Activated naive CD8-positive, alpha-beta T cell treated with anti-CD3 and anti-CD28 coated beads, Interleukin-2, amount 50 U/mL, for 24 hours (primary cell): ENCODE measurements around the gene EPHB6.

Experiments
- ATAC-seq: fragments of 150-1000 bp; cut with Tn5 transposase; one replicate; pipeline ENCODE4 v1.10.0; 2021
- DNase-seq: peaks from one replicate; pipeline ENCODE4 v3.0.0; 2021
- H3K27ac Mint-ChIP-seq: one replicate; pipeline ENCODE4 v1.8.0; 2021; ENCODE audit warnings: mild to moderate bottlenecking, mixed read lengths
- H3K27me3 Mint-ChIP-seq: one replicate; pipeline ENCODE4 v1.8.0; 2021; ENCODE audit warnings: mixed read lengths
- H3K36me3 Mint-ChIP-seq: one replicate; pipeline ENCODE4 v1.8.0; 2021; ENCODE audit warnings: low read depth, mixed read lengths
- H3K4me1 Mint-ChIP-seq: one replicate; pipeline ENCODE4 v1.8.0; 2021; ENCODE audit warnings: mixed read lengths
- H3K4me3 Mint-ChIP-seq: one replicate; pipeline ENCODE4 v1.8.0; 2021; ENCODE audit warnings: mild to moderate bottlenecking, moderate library complexity, mixed read lengths
- H3K9me3 Mint-ChIP-seq: one replicate; pipeline ENCODE4 v1.8.0; 2021; ENCODE audit warnings: mixed read lengths

EPHB6 gene

DNA sequence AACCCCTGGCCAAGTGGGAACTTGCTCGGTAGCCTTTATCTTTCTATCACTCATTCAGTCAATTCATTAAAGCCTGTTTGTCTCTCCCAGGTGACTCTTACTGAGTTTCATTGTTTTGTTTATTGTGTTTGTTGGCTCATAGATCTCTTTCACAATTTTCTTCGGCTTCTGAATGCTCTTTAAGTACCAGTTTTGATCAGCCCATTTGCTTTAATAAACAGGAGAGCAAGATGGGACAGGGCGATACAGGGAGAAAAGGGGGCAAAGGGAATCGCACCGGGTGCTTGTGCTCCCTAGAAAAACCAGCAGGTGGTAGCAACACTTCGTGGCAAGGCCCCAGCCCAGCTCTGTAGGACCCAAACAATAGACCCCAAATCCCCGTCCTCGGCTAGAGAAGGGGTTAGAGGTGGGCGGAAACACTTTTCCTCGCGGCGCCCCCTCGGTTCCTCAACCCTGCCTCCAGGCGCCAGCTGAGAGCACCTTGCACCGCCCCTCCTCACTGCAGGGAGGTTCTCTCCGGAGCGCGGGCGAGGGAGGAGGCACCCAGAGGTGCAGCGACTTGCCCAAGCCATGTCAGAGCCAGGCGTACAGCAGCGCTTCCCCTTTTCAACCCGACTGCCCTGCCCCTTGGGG, 1.0 kb upstream of the EPHB6 start:
- no peaks in the 10 kb centered on the region for H3K36me3 Mint-ChIP-seq
- DNase-seq (peak; percentile 68), ATAC-seq (peak; percentile 86)
- H3K4me3 Mint-ChIP-seq = peak overlapping the region; percentile 93
- peaks cover 4% of the 10 kb centered on the region for H3K27me3 Mint-ChIP-seq
- H3K27ac Mint-ChIP-seq = peak overlapping the region; percentile 75
- peaks cover 14% of the 10 kb centered on the region for H3K4me1 Mint-ChIP-seq
- no peaks in the 10 kb centered on the region for H3K9me3 Mint-ChIP-seq

DNA sequence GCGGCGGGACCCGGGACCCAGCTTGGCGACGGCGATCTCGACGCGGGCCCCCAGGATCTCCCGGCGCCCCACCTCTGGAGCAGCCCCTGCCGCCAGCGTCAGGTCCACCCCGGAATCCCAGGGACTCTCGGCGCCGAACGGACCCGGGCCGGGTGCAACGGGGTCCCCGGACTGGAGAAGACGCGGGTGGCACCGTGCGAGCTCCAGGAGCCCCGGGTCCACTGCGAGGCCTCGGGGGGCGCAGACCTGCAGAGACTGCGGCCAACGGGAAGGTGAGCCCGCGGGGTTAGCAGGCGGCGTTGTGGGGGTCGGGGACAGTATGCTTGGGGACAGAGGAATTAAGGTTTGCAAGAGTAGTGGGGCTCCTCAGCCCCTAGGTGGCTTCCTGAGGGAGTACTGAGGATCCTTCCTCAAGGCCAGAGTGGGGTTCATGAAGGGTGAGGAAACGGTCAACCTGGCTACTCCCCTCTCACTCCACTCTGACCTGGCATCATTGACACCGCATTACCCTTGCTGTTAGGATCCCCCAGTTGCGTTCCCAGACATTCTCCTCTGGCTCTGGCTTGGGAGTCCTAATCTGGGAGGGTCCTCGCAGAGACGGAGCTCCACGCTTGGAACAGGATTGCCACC, 353 bp downstream of the EPHB6 start:
- Mint-ChIP-seq H3K36me3 (no peaks in the 10 kb centered on the region), H3K9me3 (no peaks in the 10 kb centered on the region), H3K27ac (no peak overlapping the region), H3K27me3 (no peaks in the 10 kb centered on the region), H3K4me3 (peak overlapping the region; percentile 70), H3K4me1 (peaks cover 14% of the 10 kb centered on the region)
- DNase-seq (no peak), ATAC-seq (no peak)

DNA sequence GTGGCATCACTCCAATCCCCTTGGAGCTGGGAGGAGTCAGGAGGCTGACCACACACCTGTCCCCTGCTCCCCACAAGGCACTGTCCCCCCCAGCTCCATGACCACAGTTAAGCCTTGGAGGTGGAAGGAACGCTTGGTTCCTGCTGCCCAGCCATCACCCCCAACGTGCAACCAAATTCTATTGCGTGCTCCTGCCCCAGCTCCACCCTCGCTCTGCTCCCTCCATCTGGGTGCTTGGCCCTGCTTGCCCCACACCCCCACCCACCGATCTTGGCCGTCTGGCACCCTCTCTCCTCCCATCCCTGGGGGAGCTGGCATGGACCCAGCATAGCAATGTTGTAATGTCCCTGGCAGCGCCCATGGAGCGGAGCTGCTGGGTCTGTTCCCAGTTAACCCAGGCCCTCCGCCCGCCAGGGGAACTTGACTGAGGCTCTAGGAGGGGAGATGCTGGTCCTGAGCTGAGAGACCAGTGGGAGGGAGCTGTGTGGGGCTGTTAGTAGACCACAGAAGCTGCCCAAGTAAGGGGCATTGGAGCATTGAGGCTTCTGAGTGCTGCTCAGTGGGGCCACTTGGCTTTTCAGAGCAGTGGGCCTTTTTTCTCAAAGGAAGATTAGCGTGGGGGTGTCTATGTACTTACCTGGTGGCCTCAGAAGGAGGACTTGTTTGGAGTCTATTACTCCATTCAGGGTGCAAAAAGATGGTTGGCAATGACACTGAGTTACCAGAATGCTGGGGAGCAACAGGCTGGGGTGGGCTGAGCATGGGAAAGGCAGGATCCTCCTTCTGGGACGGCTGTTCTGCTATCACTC, 1.1 kb downstream of the EPHB6 start:
- DNase-seq (no peak), ATAC-seq (no peak)
- Mint-ChIP-seq H3K27me3 (no peaks in the 10 kb centered on the region), H3K27ac (no peak overlapping the region), H3K4me3 (peak overlapping the region; percentile 70), H3K4me1 (peaks cover 14% of the 10 kb centered on the region), H3K9me3 (no peaks in the 10 kb centered on the region), H3K36me3 (no peaks in the 10 kb centered on the region)

DNA sequence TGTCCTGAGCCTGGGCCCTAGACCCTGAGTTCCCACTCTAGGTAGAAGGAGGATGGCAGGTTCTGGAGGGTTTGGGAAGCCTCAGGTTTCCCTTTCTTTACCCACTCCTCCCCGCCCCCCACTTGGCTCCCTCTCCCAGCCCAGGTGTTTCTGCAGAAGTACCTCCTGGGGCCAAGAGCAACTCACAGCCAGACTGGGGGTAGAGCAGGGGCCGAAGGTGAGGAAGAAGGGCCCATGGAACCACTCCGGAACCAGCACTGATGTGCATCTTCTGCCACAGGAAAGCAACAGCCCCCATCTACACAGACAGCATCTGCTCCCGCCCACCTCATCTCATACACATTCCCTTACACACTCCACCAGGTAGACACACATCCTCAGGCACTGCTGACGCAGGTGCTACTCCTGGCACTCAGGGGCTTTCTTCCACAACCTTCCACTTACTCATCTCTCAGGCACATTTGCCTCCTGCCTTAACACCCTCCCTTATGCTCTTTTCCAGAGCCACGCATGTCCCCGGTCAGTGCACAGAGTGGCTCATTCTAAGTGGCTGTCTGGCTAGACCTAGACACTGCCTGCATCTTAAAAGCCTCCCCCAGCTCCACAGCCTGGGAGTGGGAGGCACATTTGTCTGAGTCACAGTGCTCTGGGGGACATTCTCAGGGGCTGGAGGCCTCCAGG, 1.8 kb downstream of the EPHB6 start:
- Mint-ChIP-seq H3K4me1 (peaks cover 14% of the 10 kb centered on the region), H3K27me3 (no peaks in the 10 kb centered on the region), H3K27ac (no peak overlapping the region), H3K4me3 (peak overlapping the region; percentile 23), H3K9me3 (no peaks in the 10 kb centered on the region), H3K36me3 (no peaks in the 10 kb centered on the region)
- DNase-seq (no peak), ATAC-seq (no peak)

DNA sequence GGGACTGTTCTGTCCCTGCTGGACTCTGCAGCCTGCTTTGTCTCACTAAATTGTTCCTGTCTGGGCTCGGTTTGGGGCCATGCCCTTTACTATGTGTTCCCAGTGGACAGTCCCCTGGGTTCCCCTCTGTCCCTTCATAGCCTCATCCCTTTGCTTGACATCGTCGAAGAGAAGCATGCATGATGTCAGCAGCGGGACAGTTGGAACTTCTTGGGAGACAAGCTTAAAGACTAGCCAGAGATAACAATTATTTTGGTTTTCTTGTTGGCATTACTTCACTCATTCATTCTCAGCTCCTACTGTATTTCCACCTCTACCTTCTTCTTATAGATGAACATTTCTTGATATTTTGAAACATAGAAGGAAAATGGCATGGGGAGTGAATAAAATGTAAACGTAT, 2.7 kb downstream of the EPHB6 start:
- H3K9me3 Mint-ChIP-seq = no peaks in the 10 kb centered on the region
- H3K27me3 Mint-ChIP-seq = no peaks in the 10 kb centered on the region
- H3K4me3 Mint-ChIP-seq = no peak overlapping the region
- DNase-seq (no peak), ATAC-seq (no peak)
- no peak overlapping the region for H3K27ac Mint-ChIP-seq
- no peaks in the 10 kb centered on the region for H3K36me3 Mint-ChIP-seq
- peaks cover 14% of the 10 kb centered on the region for H3K4me1 Mint-ChIP-seq

DNA sequence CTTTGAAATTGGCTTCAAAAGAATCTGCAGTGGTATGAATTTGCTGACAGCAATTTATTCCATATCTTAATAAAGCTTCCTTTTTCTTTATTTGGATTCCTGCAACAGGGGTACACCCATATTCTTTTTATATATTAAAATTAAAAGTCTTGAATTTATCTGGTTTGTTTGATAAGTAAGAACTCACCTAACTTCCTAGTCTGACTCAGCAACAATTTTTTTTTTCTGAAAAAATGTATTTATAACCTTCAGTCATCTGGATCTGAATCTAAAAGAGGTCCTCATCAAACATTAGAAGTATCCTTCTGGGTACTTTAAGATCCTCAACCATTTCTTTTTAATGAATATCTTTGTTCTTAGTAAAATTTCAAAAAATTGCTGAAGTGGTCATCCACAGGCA, 4.5 kb downstream of the EPHB6 start:
- H3K36me3 Mint-ChIP-seq = no peaks in the 10 kb centered on the region
- peaks cover 11% of the 10 kb centered on the region for H3K4me1 Mint-ChIP-seq
- no peak for ATAC-seq
- no peak overlapping the region for H3K27ac Mint-ChIP-seq
- H3K9me3 Mint-ChIP-seq = no peaks in the 10 kb centered on the region
- no peak overlapping the region for H3K4me3 Mint-ChIP-seq
- no peak for DNase-seq
- H3K27me3 Mint-ChIP-seq = no peaks in the 10 kb centered on the region

DNA sequence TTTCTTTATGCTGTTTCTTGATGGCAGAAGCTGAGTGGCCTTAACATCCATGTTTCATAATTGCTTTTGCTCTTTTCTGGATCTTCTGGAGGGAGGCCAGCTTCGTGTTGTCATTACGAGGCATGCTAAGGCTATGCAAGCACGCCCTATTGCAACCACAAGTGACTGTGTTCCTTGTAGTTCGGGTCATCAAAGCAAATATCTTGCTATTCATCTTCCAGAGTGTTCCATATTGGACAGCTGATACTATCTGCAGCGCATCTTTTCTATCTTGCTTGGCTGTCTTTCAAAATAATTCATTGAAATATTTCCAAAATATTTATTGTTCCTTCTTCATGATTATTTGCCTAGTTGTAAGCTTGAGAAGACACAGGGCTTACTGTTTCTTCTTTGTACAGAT, 5.0 kb downstream of the EPHB6 start:
- Mint-ChIP-seq H3K4me1 (peaks cover 11% of the 10 kb centered on the region), H3K9me3 (no peaks in the 10 kb centered on the region), H3K36me3 (no peaks in the 10 kb centered on the region), H3K4me3 (no peak overlapping the region), H3K27ac (no peak overlapping the region), H3K27me3 (no peaks in the 10 kb centered on the region)
- ATAC-seq = no peak
- no peak for DNase-seq

DNA sequence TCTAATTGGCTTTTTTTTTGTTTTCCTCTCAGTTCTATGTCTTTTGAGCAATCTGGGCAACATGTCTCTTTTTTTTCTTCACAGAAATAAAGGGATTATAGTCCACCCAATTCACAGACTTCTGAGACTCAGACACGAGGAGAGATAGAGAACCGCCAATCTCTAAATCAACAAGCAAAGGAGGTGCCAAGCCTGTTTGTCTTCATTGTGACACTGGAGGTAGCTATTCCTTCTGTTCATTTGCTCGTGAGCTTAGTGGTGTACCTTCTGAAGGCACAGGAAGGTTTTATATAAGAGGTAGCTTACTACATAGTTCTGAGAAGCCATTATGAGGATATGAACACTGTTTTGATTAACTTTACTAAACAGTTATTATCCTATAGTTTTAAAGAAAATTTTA, 6.1 kb downstream of the EPHB6 start:
- no peaks in the 10 kb centered on the region for H3K27me3 Mint-ChIP-seq
- no peaks in the 10 kb centered on the region for H3K36me3 Mint-ChIP-seq
- H3K9me3 Mint-ChIP-seq = no peaks in the 10 kb centered on the region
- ATAC-seq (no peak), DNase-seq (no peak)
- no peak overlapping the region for H3K4me3 Mint-ChIP-seq
- H3K27ac Mint-ChIP-seq = no peak overlapping the region
- H3K4me1 Mint-ChIP-seq = peaks cover 8% of the 10 kb centered on the region

DNA sequence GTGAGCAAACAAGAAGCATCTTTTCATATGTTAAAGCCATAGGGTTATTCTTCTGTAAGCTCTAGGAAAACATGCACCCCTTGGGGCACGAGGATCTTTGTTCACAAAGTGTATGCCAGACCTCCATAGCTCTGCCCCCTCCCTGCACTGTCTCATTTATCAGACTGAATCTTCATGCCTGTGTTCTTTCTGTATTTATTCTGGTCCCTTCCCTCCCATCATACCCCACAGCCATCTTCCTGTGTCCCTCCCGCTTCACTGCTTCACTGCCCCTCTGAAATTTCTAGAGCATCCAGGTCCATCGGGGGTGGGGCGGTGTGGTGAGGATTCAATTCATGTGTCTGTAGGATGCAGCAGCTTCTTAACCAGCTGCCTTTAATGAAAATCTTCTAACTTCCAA, 7.5 kb downstream of the EPHB6 start:
- DNase-seq (no peak), ATAC-seq (no peak)
- Mint-ChIP-seq H3K4me1 (no peaks in the 10 kb centered on the region), H3K36me3 (no peaks in the 10 kb centered on the region), H3K27me3 (no peaks in the 10 kb centered on the region), H3K4me3 (no peak overlapping the region), H3K9me3 (no peaks in the 10 kb centered on the region), H3K27ac (no peak overlapping the region)

DNA sequence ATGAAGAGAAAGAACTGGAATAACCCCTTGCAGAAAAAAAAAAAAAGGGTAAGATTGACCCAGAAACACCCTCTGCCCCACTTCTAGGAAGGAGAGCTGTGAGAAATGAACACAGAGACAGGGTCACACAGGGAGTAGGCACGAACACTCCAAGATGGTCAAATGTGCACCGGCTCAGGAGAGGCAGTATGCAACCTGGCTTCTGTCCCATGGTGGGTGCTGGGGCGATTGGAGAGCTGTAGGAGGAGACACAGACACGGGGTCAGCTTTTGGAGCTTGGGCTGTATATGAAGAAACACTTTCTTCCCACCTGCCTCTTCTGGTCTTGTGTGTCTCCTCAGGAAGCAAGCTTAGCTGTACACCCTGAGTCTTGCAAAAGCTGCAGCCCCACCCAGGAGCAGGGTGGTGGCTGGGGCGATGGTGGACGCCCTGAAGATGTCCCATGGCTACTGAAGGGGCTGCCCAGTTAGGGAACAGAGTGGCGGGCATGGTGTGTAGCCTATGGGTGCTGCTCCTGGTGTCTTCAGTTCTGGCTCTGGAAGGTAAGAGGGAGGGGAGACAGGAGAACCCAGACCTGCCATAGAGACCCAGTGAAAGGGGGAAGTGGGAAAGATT, 8.0 kb downstream of the EPHB6 start:
- no peaks in the 10 kb centered on the region for H3K4me1 Mint-ChIP-seq
- ATAC-seq (no peak), DNase-seq (no peak)
- H3K27ac Mint-ChIP-seq = no peak overlapping the region
- no peak overlapping the region for H3K4me3 Mint-ChIP-seq
- H3K36me3 Mint-ChIP-seq = no peaks in the 10 kb centered on the region
- no peaks in the 10 kb centered on the region for H3K9me3 Mint-ChIP-seq
- H3K27me3 Mint-ChIP-seq = no peaks in the 10 kb centered on the region

DNA sequence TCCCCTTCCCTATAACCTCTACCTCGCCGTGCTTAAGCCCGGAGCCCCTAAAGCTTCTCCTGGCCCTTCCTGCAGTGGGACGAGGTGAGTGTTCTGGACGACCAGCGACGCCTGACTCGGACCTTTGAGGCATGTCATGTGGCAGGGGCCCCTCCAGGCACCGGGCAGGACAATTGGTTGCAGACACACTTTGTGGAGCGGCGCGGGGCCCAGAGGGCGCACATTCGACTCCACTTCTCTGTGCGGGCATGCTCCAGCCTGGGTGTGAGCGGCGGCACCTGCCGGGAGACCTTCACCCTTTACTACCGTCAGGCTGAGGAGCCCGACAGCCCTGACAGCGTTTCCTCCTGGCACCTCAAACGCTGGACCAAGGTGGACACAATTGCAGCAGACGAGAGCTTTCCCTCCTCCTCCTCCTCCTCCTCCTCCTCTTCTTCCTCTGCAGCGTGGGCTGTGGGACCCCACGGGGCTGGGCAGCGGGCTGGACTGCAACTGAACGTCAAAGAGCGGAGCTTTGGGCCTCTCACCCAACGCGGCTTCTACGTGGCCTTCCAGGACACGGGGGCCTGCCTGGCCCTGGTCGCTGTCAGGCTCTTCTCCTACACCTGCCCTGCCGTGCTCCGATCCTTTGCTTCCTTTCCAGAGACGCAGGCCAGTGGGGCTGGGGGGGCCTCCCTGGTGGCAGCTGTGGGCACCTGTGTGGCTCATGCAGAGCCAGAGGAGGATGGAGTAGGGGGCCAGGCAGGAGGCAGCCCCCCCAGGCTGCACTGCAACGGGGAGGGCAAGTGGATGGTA, 9.2 kb downstream of the EPHB6 start:
- DNase-seq = no peak

DNA sequence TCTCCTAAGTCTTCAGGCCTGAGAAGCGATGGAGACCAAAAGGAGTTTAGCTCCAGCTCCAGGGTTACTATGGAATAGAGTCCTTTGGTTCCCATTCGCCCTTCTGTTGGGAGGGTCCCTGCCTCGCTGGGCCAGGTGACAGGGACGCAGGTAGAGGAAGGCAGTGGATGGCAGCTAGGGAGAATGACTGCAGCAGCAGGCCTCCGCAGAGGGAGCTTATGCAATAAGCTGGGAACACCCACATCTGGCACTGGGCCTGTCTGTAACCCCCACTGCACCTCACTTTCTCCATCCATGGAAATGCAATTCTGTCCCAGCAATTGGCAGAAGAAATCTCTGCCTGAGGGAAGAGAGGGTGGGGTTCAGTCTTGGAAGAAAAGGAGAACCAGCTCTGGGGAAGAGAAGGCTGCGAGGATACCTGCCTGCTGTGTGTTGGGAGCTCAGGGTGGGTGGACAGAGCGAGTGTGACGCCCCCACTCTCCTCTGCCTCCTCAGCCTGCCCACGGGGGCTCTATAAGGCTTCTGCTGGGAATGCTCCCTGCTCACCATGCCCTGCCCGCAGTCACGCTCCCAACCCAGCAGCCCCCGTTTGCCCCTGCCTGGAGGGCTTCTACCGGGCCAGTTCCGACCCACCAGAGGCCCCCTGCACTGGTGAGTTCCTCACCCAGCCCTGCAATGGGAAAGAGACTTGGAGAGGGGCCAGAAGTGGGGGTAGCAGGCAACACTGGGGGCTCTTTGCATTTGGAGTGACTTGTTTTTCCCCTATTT, 10.3 kb downstream of the EPHB6 start:
- Mint-ChIP-seq H3K27ac (no peak overlapping the region), H3K4me1 (no peaks in the 10 kb centered on the region), H3K27me3 (no peaks in the 10 kb centered on the region), H3K4me3 (no peak overlapping the region), H3K36me3 (no peaks in the 10 kb centered on the region), H3K9me3 (no peaks in the 10 kb centered on the region)
- ATAC-seq (no peak), DNase-seq (no peak)

More for the DNA sequence above, 9.2 kb downstream of the EPHB6 start:
- Mint-ChIP-seq H3K27ac (no peak overlapping the region), H3K4me3 (no peak overlapping the region), H3K4me1 (no peaks in the 10 kb centered on the region), H3K27me3 (no peaks in the 10 kb centered on the region), H3K9me3 (no peaks in the 10 kb centered on the region), H3K36me3 (no peaks in the 10 kb centered on the region)
- ATAC-seq = no peak

DNA sequence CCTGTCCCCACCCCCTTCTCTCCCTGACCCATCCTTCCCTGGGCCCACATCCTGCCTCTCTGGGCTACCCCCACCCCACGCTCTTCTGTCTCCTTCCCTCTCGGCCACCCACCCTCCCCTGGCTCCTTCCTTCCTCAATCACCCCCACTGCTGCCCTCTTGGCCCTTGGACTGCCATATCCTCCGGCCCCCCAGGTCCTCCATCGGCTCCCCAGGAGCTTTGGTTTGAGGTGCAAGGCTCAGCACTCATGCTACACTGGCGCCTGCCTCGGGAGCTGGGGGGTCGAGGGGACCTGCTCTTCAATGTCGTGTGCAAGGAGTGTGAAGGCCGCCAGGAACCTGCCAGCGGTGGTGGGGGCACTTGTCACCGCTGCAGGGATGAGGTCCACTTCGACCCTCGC, 10.9 kb downstream of the EPHB6 start:
- H3K36me3 Mint-ChIP-seq = no peaks in the 10 kb centered on the region
- H3K4me1 Mint-ChIP-seq = no peaks in the 10 kb centered on the region
- no peak overlapping the region for H3K4me3 Mint-ChIP-seq
- DNase-seq = no peak
- no peak overlapping the region for H3K27ac Mint-ChIP-seq
- ATAC-seq = no peak
- H3K9me3 Mint-ChIP-seq = no peaks in the 10 kb centered on the region
- H3K27me3 Mint-ChIP-seq = no peaks in the 10 kb centered on the region
